ENCODE data around the gene ADAMTS9.

DNA sequence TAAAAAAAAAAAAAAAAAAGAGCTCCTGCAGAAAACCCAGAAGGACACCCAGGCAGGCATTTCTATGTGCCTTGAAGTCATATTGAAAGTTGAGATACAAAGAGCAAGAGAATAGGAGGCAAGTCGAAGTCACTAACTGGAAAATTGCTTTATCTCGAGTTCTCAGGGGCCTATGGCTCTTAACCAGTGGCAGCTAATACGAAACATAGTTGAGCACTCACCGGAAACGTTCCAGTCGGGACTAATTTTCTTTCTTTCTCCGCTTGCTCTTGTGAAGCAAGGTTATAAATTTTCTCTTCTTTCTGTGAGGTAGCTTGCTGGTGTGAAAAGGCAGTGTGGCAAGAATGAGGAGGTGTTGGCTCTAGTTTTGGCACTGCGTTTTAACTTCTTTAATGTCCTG is 181.5 kb downstream of the ADAMTS9 start:
- TF ChIP-seq, protein P1, sequence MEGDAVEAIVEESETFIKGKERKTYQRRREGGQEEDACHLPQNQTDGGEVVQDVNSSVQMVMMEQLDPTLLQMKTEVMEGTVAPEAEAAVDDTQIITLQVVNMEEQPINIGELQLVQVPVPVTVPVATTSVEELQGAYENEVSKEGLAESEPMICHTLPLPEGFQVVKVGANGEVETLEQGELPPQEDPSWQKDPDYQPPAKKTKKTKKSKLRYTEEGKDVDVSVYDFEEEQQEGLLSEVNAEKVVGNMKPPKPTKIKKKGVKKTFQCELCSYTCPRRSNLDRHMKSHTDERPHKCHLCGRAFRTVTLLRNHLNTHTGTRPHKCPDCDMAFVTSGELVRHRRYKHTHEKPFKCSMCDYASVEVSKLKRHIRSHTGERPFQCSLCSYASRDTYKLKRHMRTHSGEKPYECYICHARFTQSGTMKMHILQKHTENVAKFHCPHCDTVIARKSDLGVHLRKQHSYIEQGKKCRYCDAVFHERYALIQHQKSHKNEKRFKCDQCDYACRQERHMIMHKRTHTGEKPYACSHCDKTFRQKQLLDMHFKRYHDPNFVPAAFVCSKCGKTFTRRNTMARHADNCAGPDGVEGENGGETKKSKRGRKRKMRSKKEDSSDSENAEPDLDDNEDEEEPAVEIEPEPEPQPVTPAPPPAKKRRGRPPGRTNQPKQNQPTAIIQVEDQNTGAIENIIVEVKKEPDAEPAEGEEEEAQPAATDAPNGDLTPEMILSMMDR (IDR thresholded peaks at IDR 0.05) = no peak
- no peak for TF ChIP-seq POLR2A (IDR thresholded peaks at IDR 0.05)

Data from heart left ventricle (tissue), 13 donors.